Stimulated activated CD8-positive, alpha-beta memory T cell treated with anti-CD3 and anti-CD28 coated beads, Interleukin-7, amount 100 ng/mL, for 1 hour (primary cell): ENCODE results near the gene SOS1.
"Not testable (repeated sequence)": the region's sequence is repeated elsewhere in the genome, so short reads cannot be mapped to it uniquely, and the experiment has no call there.

ENCODE experiments used
- DNase-seq, 2 donors: peaks; one replicate each; pipeline ENCODE4 v3.0.0-alpha.2; 2020; ENCODE audit warnings: low read depth in 2 of 2

SOS1 gene

GRCh38 chr2:39138837-39139211 is 18.0 kb upstream of the SOS1 start:
- DNase-seq: no peak

- DNase-seq: not testable (repeated sequence)
Observed at GRCh38 chr2:39138187-39138836, 17.5 kb upstream of the SOS1 start.

GRCh38 chr2:39136799-39137198 is 15.9 kb upstream of the SOS1 start:
- no peak for DNase-seq

GRCh38 chr2:39135690-39136259 is 14.9 kb upstream of the SOS1 start:
- DNase-seq: no peak

- no peak for DNase-seq
Observed at GRCh38 chr2:39133215-39133851, 12.5 kb upstream of the SOS1 start.

GRCh38 chr2:39128919-39129391 is 8.1 kb upstream of the SOS1 start:
- DNase-seq: no peak

GRCh38 chr2:39127973-39128372 is 7.1 kb upstream of the SOS1 start:
- no peak for DNase-seq

- DNase-seq: no peak
Observed at GRCh38 chr2:39124746-39125057, 3.9 kb upstream of the SOS1 start.

- peak; percentile 89 to 90 for DNase-seq
Observed at GRCh38 chr2:39124000-39124745, 3.3 kb upstream of the SOS1 start.

- DNase-seq: no peak
Observed at GRCh38 chr2:39123436-39123999, 2.7 kb upstream of the SOS1 start.

- no peak for DNase-seq
Observed at GRCh38 chr2:39121523-39122063, 742 bp upstream of the SOS1 start.

- no peak for DNase-seq
Observed at GRCh38 chr2:39120521-39120770, 405 bp downstream of the SOS1 start.

- peak; percentile 31 to 36 for DNase-seq
Observed at GRCh38 chr2:39119732-39120520, 925 bp downstream of the SOS1 start.

- no peak for DNase-seq
Observed at GRCh38 chr2:39118786-39119499, 1.9 kb downstream of the SOS1 start.

GRCh38 chr2:39115556-39115955 is 5.3 kb downstream of the SOS1 start:
- no peak for DNase-seq

- no peak for DNase-seq
Observed at GRCh38 chr2:39114771-39115170, 6.1 kb downstream of the SOS1 start.

GRCh38 chr2:39109537-39109936 is 11.3 kb downstream of the SOS1 start:
- no peak for DNase-seq

GRCh38 chr2:39108377-39108776 is 12.5 kb downstream of the SOS1 start:
- no peak for DNase-seq

- no peak for DNase-seq
Observed at GRCh38 chr2:39107724-39108273, 13.1 kb downstream of the SOS1 start.

- DNase-seq: no peak
Observed at GRCh38 chr2:39107156-39107555, 13.7 kb downstream of the SOS1 start.
